ENCODE results near the gene GSG1. TPM values are rescaled to one million over a fixed set of nuclear protein-coding genes. Genes with fewer than 3 reads are reported as not detected.
A peak's percentile ranks its signal among the peaks of the same experiment; 100 is the strongest.

Gene GSG1
- total RNA-seq, 1 donor from 2014 or later = not detected

DNA sequence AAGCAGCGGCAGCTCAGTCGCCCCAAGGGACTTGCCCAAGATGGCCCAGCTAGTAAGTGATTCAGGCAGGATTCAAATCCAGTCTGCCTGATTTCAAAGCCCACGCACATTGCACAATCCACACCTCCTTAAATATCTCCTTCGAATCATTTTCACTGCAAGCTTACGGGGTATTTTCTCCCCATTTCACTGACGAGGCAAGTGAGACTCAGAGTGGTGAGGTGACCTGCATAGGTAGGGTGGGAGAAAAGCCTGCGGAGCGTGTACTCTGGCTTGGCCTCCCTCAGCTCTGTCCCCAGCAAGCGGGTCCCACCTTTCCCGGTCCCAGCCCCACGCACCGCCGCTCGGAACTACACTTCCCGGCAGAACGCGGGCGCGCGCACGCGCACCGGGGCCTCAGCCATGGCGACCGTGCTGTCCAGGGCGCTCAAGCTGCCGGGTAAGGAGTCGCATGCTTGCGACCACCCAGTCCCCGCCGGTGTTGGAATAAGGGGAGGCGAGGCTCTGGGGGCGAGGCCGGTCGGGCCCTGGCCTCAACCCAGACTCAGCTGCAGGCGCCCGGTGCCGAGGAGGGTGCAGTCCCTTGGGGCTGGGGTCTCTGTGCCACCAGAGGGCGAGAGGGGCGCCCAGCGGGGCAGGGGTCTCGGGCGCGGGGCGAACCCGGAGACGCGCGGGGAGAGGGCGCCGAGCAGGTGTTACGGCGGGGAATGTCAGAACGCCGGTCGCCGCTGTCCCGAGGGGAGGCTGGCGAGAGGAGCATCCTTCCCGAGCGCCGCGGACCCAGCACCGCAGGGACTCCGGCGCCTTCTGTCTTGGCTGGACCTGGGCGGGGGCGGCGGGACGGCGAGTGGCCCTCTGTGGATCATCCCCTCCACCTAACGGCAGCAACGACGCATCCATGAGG, 59.2 kb downstream of the GSG1 start, which contains the start of gene FAM234B:
TSS of gene FAM234B (plus strand) at position 380 of the 904 bp plus-strand sequence. CDS start at position 403, 23 bp downstream.
- Mint-ChIP-seq H3K4me3 (peak within 1 kb of the TSS; percentile 89), H3K9me3 (no peaks in the 10 kb centered on the region), H3K27ac (peak within 1 kb of the TSS; percentile 80), H3K36me3 (ENCODE audit: low read depth) (no peaks in the 10 kb centered on the region), H3K27me3 (no peaks in the 10 kb centered on the region), H3K4me1 (peaks cover 18% of the 10 kb centered on the region)
- ATAC-seq (ENCODE audit: low read depth) (peak; percentile 96), DNase-seq (peak; percentile 73)
- ChIA-PET POLR2A (interaction anchor here (0.6 to 1.8 kb wide), 5 partner anchors 57 to 1121 kb away, joined by 3 to 13 read pairs (median 4); partner anchors contain the start of gene BORCS5), CTCF (interaction anchor here (0.8 to 1.8 kb wide), 5 partner anchors 9 to 212 kb away, joined by 4 to 5 read pairs (median 4); no protein-coding TSS in a partner anchor)
- intact Hi-C loops (cut with micrococcal nuclease) = loop anchor here (1.0 kb wide), 3 partner anchors 44 to 168 kb away; partner anchors contain the start of gene HEBP1
- TF ChIP-seq, protein P1, sequence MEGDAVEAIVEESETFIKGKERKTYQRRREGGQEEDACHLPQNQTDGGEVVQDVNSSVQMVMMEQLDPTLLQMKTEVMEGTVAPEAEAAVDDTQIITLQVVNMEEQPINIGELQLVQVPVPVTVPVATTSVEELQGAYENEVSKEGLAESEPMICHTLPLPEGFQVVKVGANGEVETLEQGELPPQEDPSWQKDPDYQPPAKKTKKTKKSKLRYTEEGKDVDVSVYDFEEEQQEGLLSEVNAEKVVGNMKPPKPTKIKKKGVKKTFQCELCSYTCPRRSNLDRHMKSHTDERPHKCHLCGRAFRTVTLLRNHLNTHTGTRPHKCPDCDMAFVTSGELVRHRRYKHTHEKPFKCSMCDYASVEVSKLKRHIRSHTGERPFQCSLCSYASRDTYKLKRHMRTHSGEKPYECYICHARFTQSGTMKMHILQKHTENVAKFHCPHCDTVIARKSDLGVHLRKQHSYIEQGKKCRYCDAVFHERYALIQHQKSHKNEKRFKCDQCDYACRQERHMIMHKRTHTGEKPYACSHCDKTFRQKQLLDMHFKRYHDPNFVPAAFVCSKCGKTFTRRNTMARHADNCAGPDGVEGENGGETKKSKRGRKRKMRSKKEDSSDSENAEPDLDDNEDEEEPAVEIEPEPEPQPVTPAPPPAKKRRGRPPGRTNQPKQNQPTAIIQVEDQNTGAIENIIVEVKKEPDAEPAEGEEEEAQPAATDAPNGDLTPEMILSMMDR (IDR thresholded peaks at IDR 0.05) = no peak

DNA sequence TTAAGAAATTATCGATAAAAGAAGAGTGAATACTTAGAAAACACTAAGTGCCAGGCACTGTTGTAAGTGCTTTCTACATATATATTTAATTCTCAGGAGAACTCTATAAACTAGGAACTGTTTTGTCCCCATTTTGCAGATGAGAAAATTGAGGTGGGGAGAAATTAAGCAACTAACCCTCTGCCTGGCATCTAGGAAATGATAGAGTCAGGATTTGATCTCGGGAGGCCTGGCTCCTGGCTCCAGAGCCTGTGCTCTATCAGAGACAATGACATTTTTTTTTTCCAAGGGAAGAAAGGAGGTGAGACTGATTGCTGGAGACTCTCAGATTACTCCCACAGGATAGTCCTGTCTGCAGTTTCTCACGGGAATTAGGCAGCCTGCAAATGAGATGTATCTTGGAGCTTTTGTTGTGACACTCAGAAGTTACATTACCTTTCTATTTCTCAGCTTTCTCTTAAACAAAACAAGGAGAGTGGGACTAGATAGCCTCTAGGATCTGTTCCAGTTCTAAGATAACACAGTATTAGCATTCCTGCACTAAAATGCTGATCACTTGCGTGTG, 60.7 kb downstream of the GSG1 start:
- POLR2A ChIA-PET = no interaction called here
- Mint-ChIP-seq H3K9me3 (no peaks in the 10 kb centered on the region), H3K4me1 (peaks cover 25% of the 10 kb centered on the region), H3K27me3 (no peaks in the 10 kb centered on the region), H3K27ac (no peak overlapping the region), H3K36me3 (ENCODE audit: low read depth) (no peaks in the 10 kb centered on the region), H3K4me3 (no peak overlapping the region)
- intact Hi-C loops (cut with micrococcal nuclease) = no loop called here
- DNase-seq (no peak), ATAC-seq (ENCODE audit: low read depth) (no peak)
- TF ChIP-seq, protein P1 (IDR thresholded peaks at IDR 0.05) = no peak
- CTCF ChIA-PET = interaction anchor here (1.1 to 1.8 kb wide), 2 partner anchors 8 to 126 kb away, joined by 4 to 5 read pairs; no protein-coding TSS in a partner anchor

DNA sequence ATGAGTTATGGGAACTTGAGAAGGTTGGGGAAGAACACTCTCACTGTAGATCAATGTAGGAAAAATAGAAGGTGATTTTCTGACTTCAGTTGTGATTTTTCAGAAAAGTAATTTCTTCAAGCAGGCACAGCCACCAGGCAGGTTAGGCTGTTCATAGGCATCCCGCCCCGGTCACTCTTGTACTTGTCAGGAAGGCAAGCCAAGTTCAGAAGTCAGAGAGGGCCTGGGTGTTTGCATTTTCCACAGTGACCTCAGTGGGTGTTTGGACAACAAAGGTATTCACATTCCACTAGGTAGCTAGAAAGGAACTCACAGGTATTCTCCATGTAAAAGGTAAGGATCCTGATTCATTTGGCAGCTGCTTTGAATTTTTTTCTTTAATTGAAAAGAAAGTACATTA, 62.2 kb downstream of the GSG1 start:
- ChIA-PET POLR2A (no interaction called here), CTCF (no interaction called here)
- H3K36me3 Mint-ChIP-seq (ENCODE audit: low read depth) = no peaks in the 10 kb centered on the region
- no peak for DNase-seq
- intact Hi-C loops (cut with micrococcal nuclease) = no loop called here
- H3K27ac Mint-ChIP-seq = no peak overlapping the region
- H3K4me3 Mint-ChIP-seq = no peak overlapping the region
- no peak for ATAC-seq (ENCODE audit: low read depth)
- no peaks in the 10 kb centered on the region for H3K9me3 Mint-ChIP-seq
- TF ChIP-seq, protein P1 (IDR thresholded peaks at IDR 0.05) = no peak
- peaks cover under 1% of the 10 kb centered on the region for H3K27me3 Mint-ChIP-seq
- peaks cover 25% of the 10 kb centered on the region for H3K4me1 Mint-ChIP-seq

DNA sequence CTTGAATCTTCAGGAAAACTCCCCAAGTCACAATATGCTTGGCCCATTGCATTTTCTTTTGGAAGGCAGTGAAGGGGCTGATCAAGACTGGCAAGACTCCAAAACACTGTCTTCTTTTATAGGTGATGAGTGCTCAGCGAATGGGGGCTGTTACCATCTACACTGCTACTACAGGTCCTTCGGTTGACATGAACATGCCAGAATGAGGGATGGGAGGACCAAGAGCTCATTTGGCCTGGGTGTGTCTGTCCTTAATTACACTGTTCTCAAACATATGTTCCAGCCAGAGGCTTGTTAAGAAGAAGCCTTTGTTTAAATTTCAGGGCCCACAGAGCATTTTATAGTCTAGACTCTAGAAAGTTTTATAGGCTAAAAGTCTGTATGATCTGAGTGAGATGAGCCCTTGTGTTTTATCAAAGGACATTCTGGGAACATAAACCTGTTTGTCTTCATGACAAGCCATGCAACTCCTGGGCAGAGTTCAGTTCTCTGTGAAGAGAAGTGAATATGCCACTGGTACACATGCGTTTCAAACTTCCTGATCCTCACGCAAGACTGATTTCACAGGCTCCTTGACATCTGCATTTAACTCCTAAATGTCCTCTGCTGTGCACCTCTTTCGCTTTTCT, 64.0 kb downstream of the GSG1 start:
- ATAC-seq (ENCODE audit: low read depth) (no peak), DNase-seq (no peak)
- Mint-ChIP-seq H3K27ac (peak overlapping the region; percentile 4), H3K36me3 (ENCODE audit: low read depth) (no peaks in the 10 kb centered on the region), H3K4me1 (peaks cover 20% of the 10 kb centered on the region), H3K4me3 (no peak overlapping the region), H3K27me3 (peaks cover 6% of the 10 kb centered on the region), H3K9me3 (no peaks in the 10 kb centered on the region)
- ChIA-PET POLR2A (no interaction called here), CTCF (no interaction called here)
- intact Hi-C loops (cut with micrococcal nuclease) = no loop called here
- TF ChIP-seq, protein P1 (IDR thresholded peaks at IDR 0.05) = no peak
